K562 (cell line): ENCODE results near the gene LTN1. TPM values are rescaled to one million over a fixed set of nuclear protein-coding genes. Genes with fewer than 3 reads are reported as not detected.

ENCODE experiments used
- ATF7 ChIP-seq: fragments of 450-650 bp; IDR thresholded peaks from 2 replicates; pipeline ENCODE4 v1.7.1; 2014; ENCODE audit warnings: mild to moderate bottlenecking, moderate library complexity
- CBX2 ChIP-seq: fragments of 200-600 bp; sonication (generic); IDR thresholded peaks from one replicate; pipeline ENCODE4 v1.6.1; 2012; ENCODE audit warnings: mild to moderate bottlenecking, low read length, inconsistent platforms; ENCODE audit not compliant: insufficient read depth, poor library complexity, severe bottlenecking
- CBX5 ChIP-seq: IDR thresholded peaks from 2 replicates; pipeline ENCODE4 v1.6.1; 2014; ENCODE audit warnings: low read depth, borderline replicate concordance
- CTBP1 ChIP-seq: fragments of 450-650 bp; IDR thresholded peaks from 2 replicates; pipeline ENCODE4 v1.6.1; 2016; ENCODE audit warnings: borderline replicate concordance
- E2F3 ChIP-seq: fragments of 250-450 bp; sonication (Bioruptor Pico); IDR thresholded peaks from 2 replicates; pipeline ENCODE4 v1.4.0; 2020; ENCODE audit warnings: mild to moderate bottlenecking
- HMGN3 ChIP-seq: IDR thresholded peaks from 2 replicates; pipeline ENCODE4 v1.6.1; 2011; ENCODE audit warnings: borderline replicate concordance, low read depth, mild to moderate bottlenecking, mixed read lengths, low read length; ENCODE audit not compliant: insufficient read length; ENCODE audit errors: extremely low read depth
- HMGXB4 ChIP-seq: sonication (generic); formaldehyde crosslinking; IDR thresholded peaks from 2 replicates; pipeline ENCODE4 v1.8.1; 2023; ENCODE audit warnings: mild to moderate bottlenecking, missing genetic modification reagents
- polyA plus RNA-seq, 8 experiments: library from polyadenylated mRNA; depleted of rRNA in 4 of 8; stranded (reverse) in 5 of 8; unstranded in 3 of 8; fragments of >200 nt; fragmentation: Nextera tagmentation in 2 of 8; fragmentation: Illumina TruSeq in 1 of 8; extraction: Ambion mirVana in 2 of 8; extraction: Trizol in 1 of 8; gene quantifications; 2 replicates each; pipeline versions ENCODE4 v1.2.1 to v1.2.3, GENCODE V29; 2011 to 2014; ENCODE audit warnings: inconsistent platforms in 1 of 8, missing spikeins in 1 of 8
- total RNA-seq, 7 experiments: library from RNA; depleted of rRNA in 6 of 7; stranded (reverse); fragments of >200 nt in 6 of 7; fragmentation: Illumina TruSeq in 2 of 7; extraction: Trizol in 2 of 7; gene quantifications; 2 replicates each; pipeline versions ENCODE4 v1.2.1 to v1.2.3, GENCODE V29; 2011 to 2021; ENCODE audit warnings: low replicate concordance in 1 of 7
- TF ChIP-seq, protein P1 (sequence below): fragments of 250-450 bp; sonication (Bioruptor Pico); IDR thresholded peaks from 2 replicates; pipeline ENCODE4 v1.4.0; 2020
- TF ChIP-seq, protein P2 (sequence below): conservative IDR thresholded peaks from 2 replicates; pipeline ENCODE4 v1.6.1; 2011; ENCODE audit warnings: low read depth, mild to moderate bottlenecking, low read length; ENCODE audit not compliant: control insufficient read depth
- TF ChIP-seq, protein P3 (sequence below): sonication (generic); formaldehyde crosslinking; IDR thresholded peaks from 2 replicates; pipeline ENCODE4 v1.8.0; 2022; ENCODE audit warnings: mild to moderate bottlenecking, missing genetic modification reagents

LTN1 gene
- total and polyA plus RNA-seq, 9 of the 15 experiments (the other 6 are each of a cell fraction or from before 2014, with no cell fraction given): 15.7 to 49.6 (median 28.7) TPM

- TF ChIP-seq, protein P1, sequence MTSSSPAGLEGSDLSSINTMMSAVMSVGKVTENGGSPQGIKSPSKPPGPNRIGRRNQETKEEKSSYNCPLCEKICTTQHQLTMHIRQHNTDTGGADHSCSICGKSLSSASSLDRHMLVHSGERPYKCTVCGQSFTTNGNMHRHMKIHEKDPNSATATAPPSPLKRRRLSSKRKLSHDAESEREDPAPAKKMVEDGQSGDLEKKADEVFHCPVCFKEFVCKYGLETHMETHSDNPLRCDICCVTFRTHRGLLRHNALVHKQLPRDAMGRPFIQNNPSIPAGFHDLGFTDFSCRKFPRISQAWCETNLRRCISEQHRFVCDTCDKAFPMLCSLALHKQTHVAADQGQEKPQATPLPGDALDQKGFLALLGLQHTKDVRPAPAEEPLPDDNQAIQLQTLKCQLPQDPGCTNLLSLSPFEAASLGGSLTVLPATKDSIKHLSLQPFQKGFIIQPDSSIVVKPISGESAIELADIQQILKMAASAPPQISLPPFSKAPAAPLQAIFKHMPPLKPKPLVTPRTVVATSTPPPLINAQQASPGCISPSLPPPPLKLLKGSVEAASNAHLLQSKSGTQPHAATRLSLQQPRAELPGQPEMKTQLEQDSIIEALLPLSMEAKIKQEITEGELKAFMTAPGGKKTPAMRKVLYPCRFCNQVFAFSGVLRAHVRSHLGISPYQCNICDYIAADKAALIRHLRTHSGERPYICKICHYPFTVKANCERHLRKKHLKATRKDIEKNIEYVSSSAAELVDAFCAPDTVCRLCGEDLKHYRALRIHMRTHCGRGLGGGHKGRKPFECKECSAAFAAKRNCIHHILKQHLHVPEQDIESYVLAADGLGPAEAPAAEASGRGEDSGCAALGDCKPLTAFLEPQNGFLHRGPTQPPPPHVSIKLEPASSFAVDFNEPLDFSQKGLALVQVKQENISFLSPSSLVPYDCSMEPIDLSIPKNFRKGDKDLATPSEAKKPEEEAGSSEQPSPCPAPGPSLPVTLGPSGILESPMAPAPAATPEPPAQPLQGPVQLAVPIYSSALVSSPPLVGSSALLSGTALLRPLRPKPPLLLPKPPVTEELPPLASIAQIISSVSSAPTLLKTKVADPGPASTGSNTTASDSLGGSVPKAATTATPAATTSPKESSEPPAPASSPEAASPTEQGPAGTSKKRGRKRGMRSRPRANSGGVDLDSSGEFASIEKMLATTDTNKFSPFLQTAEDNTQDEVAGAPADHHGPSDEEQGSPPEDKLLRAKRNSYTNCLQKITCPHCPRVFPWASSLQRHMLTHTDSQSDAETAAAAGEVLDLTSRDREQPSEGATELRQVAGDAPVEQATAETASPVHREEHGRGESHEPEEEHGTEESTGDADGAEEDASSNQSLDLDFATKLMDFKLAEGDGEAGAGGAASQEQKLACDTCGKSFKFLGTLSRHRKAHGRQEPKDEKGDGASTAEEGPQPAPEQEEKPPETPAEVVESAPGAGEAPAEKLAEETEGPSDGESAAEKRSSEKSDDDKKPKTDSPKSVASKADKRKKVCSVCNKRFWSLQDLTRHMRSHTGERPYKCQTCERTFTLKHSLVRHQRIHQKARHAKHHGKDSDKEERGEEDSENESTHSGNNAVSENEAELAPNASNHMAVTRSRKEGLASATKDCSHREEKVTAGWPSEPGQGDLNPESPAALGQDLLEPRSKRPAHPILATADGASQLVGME (CRISPR knock-in tag): peak; percentile 80; the same call in 1 of the 2 replicates
- TF ChIP-seq CTBP1 (peak; percentile 87), CBX5 (0 out of 2 replicates have a peak, but pooled peaks have one; percentile 48), ATF7 (peak; percentile 90), HMGXB4 (peak; percentile 96), HMGN3 (peak; percentile 89), CBX2 (no peak), E2F3 (CRISPR knock-in tag) (peak; percentile 87; the same call in 1 of the 2 replicates)
- TF ChIP-seq, protein P2, sequence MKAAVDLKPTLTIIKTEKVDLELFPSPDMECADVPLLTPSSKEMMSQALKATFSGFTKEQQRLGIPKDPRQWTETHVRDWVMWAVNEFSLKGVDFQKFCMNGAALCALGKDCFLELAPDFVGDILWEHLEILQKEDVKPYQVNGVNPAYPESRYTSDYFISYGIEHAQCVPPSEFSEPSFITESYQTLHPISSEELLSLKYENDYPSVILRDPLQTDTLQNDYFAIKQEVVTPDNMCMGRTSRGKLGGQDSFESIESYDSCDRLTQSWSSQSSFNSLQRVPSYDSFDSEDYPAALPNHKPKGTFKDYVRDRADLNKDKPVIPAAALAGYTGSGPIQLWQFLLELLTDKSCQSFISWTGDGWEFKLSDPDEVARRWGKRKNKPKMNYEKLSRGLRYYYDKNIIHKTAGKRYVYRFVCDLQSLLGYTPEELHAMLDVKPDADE: peak; percentile 83
- TF ChIP-seq, protein P3, sequence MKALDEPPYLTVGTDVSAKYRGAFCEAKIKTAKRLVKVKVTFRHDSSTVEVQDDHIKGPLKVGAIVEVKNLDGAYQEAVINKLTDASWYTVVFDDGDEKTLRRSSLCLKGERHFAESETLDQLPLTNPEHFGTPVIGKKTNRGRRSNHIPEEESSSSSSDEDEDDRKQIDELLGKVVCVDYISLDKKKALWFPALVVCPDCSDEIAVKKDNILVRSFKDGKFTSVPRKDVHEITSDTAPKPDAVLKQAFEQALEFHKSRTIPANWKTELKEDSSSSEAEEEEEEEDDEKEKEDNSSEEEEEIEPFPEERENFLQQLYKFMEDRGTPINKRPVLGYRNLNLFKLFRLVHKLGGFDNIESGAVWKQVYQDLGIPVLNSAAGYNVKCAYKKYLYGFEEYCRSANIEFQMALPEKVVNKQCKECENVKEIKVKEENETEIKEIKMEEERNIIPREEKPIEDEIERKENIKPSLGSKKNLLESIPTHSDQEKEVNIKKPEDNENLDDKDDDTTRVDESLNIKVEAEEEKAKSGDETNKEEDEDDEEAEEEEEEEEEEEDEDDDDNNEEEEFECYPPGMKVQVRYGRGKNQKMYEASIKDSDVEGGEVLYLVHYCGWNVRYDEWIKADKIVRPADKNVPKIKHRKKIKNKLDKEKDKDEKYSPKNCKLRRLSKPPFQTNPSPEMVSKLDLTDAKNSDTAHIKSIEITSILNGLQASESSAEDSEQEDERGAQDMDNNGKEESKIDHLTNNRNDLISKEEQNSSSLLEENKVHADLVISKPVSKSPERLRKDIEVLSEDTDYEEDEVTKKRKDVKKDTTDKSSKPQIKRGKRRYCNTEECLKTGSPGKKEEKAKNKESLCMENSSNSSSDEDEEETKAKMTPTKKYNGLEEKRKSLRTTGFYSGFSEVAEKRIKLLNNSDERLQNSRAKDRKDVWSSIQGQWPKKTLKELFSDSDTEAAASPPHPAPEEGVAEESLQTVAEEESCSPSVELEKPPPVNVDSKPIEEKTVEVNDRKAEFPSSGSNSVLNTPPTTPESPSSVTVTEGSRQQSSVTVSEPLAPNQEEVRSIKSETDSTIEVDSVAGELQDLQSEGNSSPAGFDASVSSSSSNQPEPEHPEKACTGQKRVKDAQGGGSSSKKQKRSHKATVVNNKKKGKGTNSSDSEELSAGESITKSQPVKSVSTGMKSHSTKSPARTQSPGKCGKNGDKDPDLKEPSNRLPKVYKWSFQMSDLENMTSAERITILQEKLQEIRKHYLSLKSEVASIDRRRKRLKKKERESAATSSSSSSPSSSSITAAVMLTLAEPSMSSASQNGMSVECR (CRISPR knock-in tag): peak; percentile 77; the same call in 1 of the 2 replicates
Measured at GRCh38 chr21:28884976-28885852, 107.5 kb downstream of the LTN1 start (continued).
